ENCODE data around the gene STK25. TPM values are rescaled to one million over a fixed set of nuclear protein-coding genes. Genes with fewer than 3 reads are reported as not detected.
A peak's percentile ranks its signal among the peaks of the same experiment; 100 is the strongest.

Gene STK25
- total and polyA plus RNA-seq, 2 of the 8 experiments (the other 6 are each of a cell fraction or from before 2014, with no cell fraction given): 159 to 546 TPM

- no peak for TF ChIP-seq CHD2 (IDR thresholded peaks at IDR 0.05; ENCODE audit: low read length)
- no peak for TF ChIP-seq YY1 (IDR thresholded peaks at IDR 0.05; ENCODE audit: low read depth, low read length)
- no peak for TF ChIP-seq E2F6 (IDR thresholded peaks at IDR 0.05)
- no peak for TF ChIP-seq GTF2F1 (IDR thresholded peaks at IDR 0.05; ENCODE audit: borderline replicate concordance, low read depth, low read length)
- Histone ChIP-seq H3K9me3 (ENCODE audit: insufficient read depth in 2 of 2, low read depth in 1 of 2, low read length in 1 of 2) (no peaks in the 10 kb centered on the region), H2BK12ac (ENCODE audit: low read depth, low read length) (no peak overlapping the region), H4K8ac (ENCODE audit: extremely low read depth, insufficient read depth, low read length) (peak overlapping the region; percentile 73; the same call in 1 of the 2 replicates), H2AK5ac (ENCODE audit: low read depth, low read length) (no peak overlapping the region), H3K27me3 (replicated peaks in 1 of 4; ENCODE audit: control insufficient read depth in 3 of 4, extremely low read depth in 1 of 4, insufficient read depth in 3 of 4, low read length in 3 of 4) (peaks cover 18 to 35% (median 30%) of the 10 kb centered on the region in 4 experiments), H3K23ac (ENCODE audit: insufficient read length) (no peak overlapping the region), H4K91ac (replicated peaks; ENCODE audit: insufficient read length, low read length) (no peak overlapping the region), H3K23me2 (ENCODE audit: low read depth, low read length) (peaks cover 11% of the 10 kb centered on the region; the same call in 1 of the 2 replicates), H3K56ac (replicated peaks; ENCODE audit: insufficient read length, low read depth, low read length) (no peak overlapping the region), H3K4me1 (replicated peaks in 1 of 4; ENCODE audit: control insufficient read depth in 3 of 4, insufficient read depth in 4 of 4, low read length in 3 of 4) (peaks cover 3 to 10% (median 4%) of the 10 kb centered on the region in 4 experiments), H3K4ac (replicated peaks; ENCODE audit: insufficient read length, low read depth, low read length) (no peak overlapping the region), H3K9ac (replicated peaks in 1 of 4; ENCODE audit: extremely low read depth in 1 of 4, low read depth in 3 of 4, low read length in 3 of 4) (peak overlapping the region in 2 of 4 experiments; percentile 6 to 13; a peak in 2 of 7 replicates), H3K36me3 (ENCODE audit: control insufficient read depth in 2 of 4, insufficient read depth in 4 of 4, low read length in 3 of 4) (no peaks in the 10 kb centered on the region), H2BK15ac (ENCODE audit: low read length) (no peak overlapping the region), H2BK5ac (ENCODE audit: low read depth, low read length) (no peak overlapping the region), H3K27ac (ENCODE audit: low read depth, low read length) (no peak overlapping the region), H4K20me1 (replicated peaks in 1 of 2; ENCODE audit: control insufficient read depth in 1 of 2, insufficient read depth in 2 of 2, low read length in 2 of 2) (no peaks in the 10 kb centered on the region), H4K5ac (ENCODE audit: insufficient read length, low read depth, low read length) (no peak overlapping the region), H3K79me1 (ENCODE audit: low read depth, low read length) (no peaks in the 10 kb centered on the region), H3K4me2 (ENCODE audit: insufficient read depth in 1 of 2, low read depth in 2 of 2, low read length in 2 of 2) (peak overlapping the region; percentile 67 to 83), H2BK20ac (ENCODE audit: low read length) (no peak overlapping the region), H3K79me2 (ENCODE audit: control insufficient read depth in 1 of 2, insufficient read depth in 2 of 2, low read length in 2 of 2) (no peaks in the 10 kb centered on the region), H3K4me3 (ENCODE audit: extremely low read depth in 1 of 4, insufficient read depth in 2 of 4, low read depth in 3 of 4, low read length in 4 of 4) (peak overlapping the region; percentile 49 to 64 (median 54)), H3K18ac (ENCODE audit: extremely low read depth, low read length) (no peak overlapping the region), H3K14ac (ENCODE audit: insufficient read length) (no peak overlapping the region), H2BK120ac (replicated peaks; ENCODE audit: low read depth, low read length) (no peak overlapping the region), H2AFZ (ENCODE audit: low read length) (no peak overlapping the region)
- ChIA-PET CTCF (ENCODE audit: partially characterized antibody) (interaction anchor here (1.2 to 1.6 kb wide), 2 partner anchors 15 to 182 kb away, joined by 3 to 4 read pairs; no protein-coding TSS in a partner anchor), POLR2A (ENCODE audit: partially characterized antibody) (interaction anchor here (0.7 to 1.7 kb wide), 3 partner anchors 28 to 50 kb away, joined by 3 to 4 read pairs (median 3); no protein-coding TSS in a partner anchor)
- 64% methylated on average over 10 of the region's 10 CpGs; no CpG with 5 or more reads in 1 of the 2 experiments for WGBS, 2 experiments (ENCODE audit: extremely low coverage in 1 of 2, insufficient coverage in 1 of 2, insufficient read length in 1 of 2, insufficient replicate concordance in 2 of 2, low coverage in 1 of 2, low lambda C conversion rate in 2 of 2, missing lambda C conversion rate in 1 of 2)
- FAIRE-seq (no peak), DNase-seq (ENCODE audit: low read depth in 1 of 2, low spot score in 2 of 2) (no peak)
Measured at GRCh38 chr2:241540401-241540770, 32.0 kb upstream of the STK25 start.
